RWPE1 (cell line): Measurements from ENCODE around the gene WDR45B.

ENCODE experiments used
- CTCF ChIA-PET: fragments of 350-600 bp; sonication (Branson Sonifier 250); formaldehyde crosslinking; extraction: SDS; loops from one replicate; lab custom pipeline; 2021; lab: Yijun Ruan, JAX
- POLR2A ChIA-PET: fragments of 400-600 bp; formaldehyde crosslinking; extraction: SDS; loops from one replicate; lab custom pipeline; 2020; ENCODE audit warnings: antibody characterized with exemption; ENCODE audit not compliant: low non-redundant PET; lab: Yijun Ruan, JAX
- DNase-seq: peaks from one replicate; pipeline ENCODE4 v3.0.0; 2012; ENCODE audit warnings: low spot score
- H3K27ac ChIP-seq: fragments of 450-650 bp; 2 replicates; pipeline ENCODE4 v1.5.1; 2017
- CTCF ChIP-seq: fragments of 450-650 bp; conservative IDR thresholded peaks from 2 replicates; pipeline ENCODE4 v1.5.1; 2017; ENCODE audit warnings: low read depth, mild to moderate bottlenecking

The WDR45B gene

GRCh38 chr17:82639628-82640027, 8.6 kb downstream of the WDR45B start:
- no peak for TF ChIP-seq CTCF
- ChIA-PET CTCF (no interaction called here), POLR2A (no interaction called here)
- no peak for DNase-seq
- H3K27ac ChIP-seq = no peak overlapping the region

- no peak for DNase-seq
- no peak overlapping the region for H3K27ac ChIP-seq
- POLR2A ChIA-PET = no interaction called here
- CTCF ChIA-PET = no interaction called here
- no peak for TF ChIP-seq CTCF
Measured at GRCh38 chr17:82638183-82638773, 10.0 kb downstream of the WDR45B start.

GRCh38 chr17:82636626-82637598, 11.3 kb downstream of the WDR45B start:
- TF ChIP-seq CTCF = no peak
- H3K27ac ChIP-seq = no peak overlapping the region
- DNase-seq = no peak
- ChIA-PET CTCF (no interaction called here), POLR2A (no interaction called here)

- POLR2A ChIA-PET = no interaction called here
- CTCF ChIA-PET = no interaction called here
- DNase-seq = no peak
- no peak for TF ChIP-seq CTCF
- no peak overlapping the region for H3K27ac ChIP-seq
Measured at GRCh38 chr17:82633343-82633742, 14.9 kb downstream of the WDR45B start.

GRCh38 chr17:82632451-82632850, 15.8 kb downstream of the WDR45B start:
- no peak for DNase-seq
- no peak overlapping the region for H3K27ac ChIP-seq
- no peak for TF ChIP-seq CTCF
- CTCF ChIA-PET = no interaction called here
- POLR2A ChIA-PET = no interaction called here

- no peak for TF ChIP-seq CTCF
- ChIA-PET POLR2A (no interaction called here), CTCF (no interaction called here)
- no peak overlapping the region for H3K27ac ChIP-seq
- no peak for DNase-seq
Measured at GRCh38 chr17:82631544-82631943, 16.7 kb downstream of the WDR45B start.
